ENCODE results near the gene CORO1C.

CORO1C gene

DNA sequence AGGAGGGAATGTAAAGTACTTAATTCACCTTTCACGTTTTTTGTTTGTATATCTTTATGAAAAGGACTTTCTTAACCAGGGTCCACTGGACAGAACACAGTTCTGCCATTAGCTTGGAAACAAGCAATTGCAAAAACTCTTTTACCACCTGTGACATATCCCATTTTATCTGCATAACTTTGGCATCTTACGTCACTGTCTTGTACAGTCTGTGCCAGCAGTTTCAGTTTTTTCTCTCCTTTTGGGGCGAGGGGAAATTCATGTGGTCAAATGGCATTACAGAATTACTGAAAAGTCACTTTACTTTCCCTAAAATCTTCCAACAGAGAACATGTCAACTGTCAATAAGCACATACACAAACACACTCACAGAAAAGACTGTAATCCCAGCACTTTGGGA is 53.9 kb downstream of the CORO1C start:
- no peaks in the 10 kb centered on the region for H3K27me3 ChIP-seq
- peaks cover 4 to 6% of the 10 kb centered on the region in 2 experiments for H3K4me1 ChIP-seq (ENCODE audit: control insufficient read depth in 1 of 2, insufficient read depth in 1 of 2, low read depth in 1 of 2, low read length in 1 of 2)
- H3K27ac ChIP-seq: no peak overlapping the region
- peaks cover 18% of the 10 kb centered on the region for H3K36me3 ChIP-seq
- TF ChIP-seq, protein P1, sequence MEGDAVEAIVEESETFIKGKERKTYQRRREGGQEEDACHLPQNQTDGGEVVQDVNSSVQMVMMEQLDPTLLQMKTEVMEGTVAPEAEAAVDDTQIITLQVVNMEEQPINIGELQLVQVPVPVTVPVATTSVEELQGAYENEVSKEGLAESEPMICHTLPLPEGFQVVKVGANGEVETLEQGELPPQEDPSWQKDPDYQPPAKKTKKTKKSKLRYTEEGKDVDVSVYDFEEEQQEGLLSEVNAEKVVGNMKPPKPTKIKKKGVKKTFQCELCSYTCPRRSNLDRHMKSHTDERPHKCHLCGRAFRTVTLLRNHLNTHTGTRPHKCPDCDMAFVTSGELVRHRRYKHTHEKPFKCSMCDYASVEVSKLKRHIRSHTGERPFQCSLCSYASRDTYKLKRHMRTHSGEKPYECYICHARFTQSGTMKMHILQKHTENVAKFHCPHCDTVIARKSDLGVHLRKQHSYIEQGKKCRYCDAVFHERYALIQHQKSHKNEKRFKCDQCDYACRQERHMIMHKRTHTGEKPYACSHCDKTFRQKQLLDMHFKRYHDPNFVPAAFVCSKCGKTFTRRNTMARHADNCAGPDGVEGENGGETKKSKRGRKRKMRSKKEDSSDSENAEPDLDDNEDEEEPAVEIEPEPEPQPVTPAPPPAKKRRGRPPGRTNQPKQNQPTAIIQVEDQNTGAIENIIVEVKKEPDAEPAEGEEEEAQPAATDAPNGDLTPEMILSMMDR (IDR thresholded peaks at IDR 0.05): no peak
- H3K9me3 ChIP-seq: no peaks in the 10 kb centered on the region
- H3K4me3 ChIP-seq (ENCODE audit: low read depth in 1 of 2, low read length in 1 of 2): no peak overlapping the region

- Histone ChIP-seq H3K27ac (no peak overlapping the region), H3K9me3 (no peaks in the 10 kb centered on the region), H3K4me1 (ENCODE audit: control insufficient read depth in 1 of 2, insufficient read depth in 1 of 2, low read depth in 1 of 2, low read length in 1 of 2) (peaks cover 4 to 6% of the 10 kb centered on the region in 2 experiments), H3K4me3 (ENCODE audit: low read depth in 1 of 2, low read length in 1 of 2) (no peak overlapping the region), H3K36me3 (peaks cover 18% of the 10 kb centered on the region), H3K27me3 (no peaks in the 10 kb centered on the region)
- TF ChIP-seq, protein P1 (IDR thresholded peaks at IDR 0.05): no peak
These were observed 54.6 kb downstream of the CORO1C start for GRCh38 chr12:108676707-108677106.

- H3K36me3 ChIP-seq: peaks cover 18% of the 10 kb centered on the region
- no peaks in the 10 kb centered on the region for H3K27me3 ChIP-seq
- H3K4me1 ChIP-seq (ENCODE audit: control insufficient read depth in 1 of 2, insufficient read depth in 1 of 2, low read depth in 1 of 2, low read length in 1 of 2): peaks cover 4 to 6% of the 10 kb centered on the region in 2 experiments
- no peak overlapping the region for H3K4me3 ChIP-seq (ENCODE audit: low read depth in 1 of 2, low read length in 1 of 2)
- H3K27ac ChIP-seq: no peak overlapping the region
- no peaks in the 10 kb centered on the region for H3K9me3 ChIP-seq
- TF ChIP-seq, protein P1 (IDR thresholded peaks at IDR 0.05): no peak
These were observed 55.5 kb downstream of the CORO1C start for GRCh38 chr12:108675792-108676191.

GRCh38 chr12:108672054-108672453 is 59.3 kb downstream of the CORO1C start:
- Histone ChIP-seq H3K36me3 (peaks cover 11% of the 10 kb centered on the region), H3K4me3 (ENCODE audit: low read depth in 1 of 2, low read length in 1 of 2) (no peak overlapping the region)
- TF ChIP-seq, protein P1 (IDR thresholded peaks at IDR 0.05): no peak

GRCh38 chr12:108671110-108671509 is 60.2 kb downstream of the CORO1C start:
- no peak overlapping the region for H3K27ac ChIP-seq
- H3K4me3 ChIP-seq (ENCODE audit: low read depth in 1 of 2, low read length in 1 of 2): no peak overlapping the region
- H3K36me3 ChIP-seq: peaks cover 5% of the 10 kb centered on the region
- H3K9me3 ChIP-seq: no peaks in the 10 kb centered on the region
- H3K4me1 ChIP-seq (ENCODE audit: control insufficient read depth in 1 of 2, insufficient read depth in 1 of 2, low read depth in 1 of 2, low read length in 1 of 2): peaks cover 19 to 21% of the 10 kb centered on the region in 2 experiments
- TF ChIP-seq, protein P1 (IDR thresholded peaks at IDR 0.05): no peak
- no peaks in the 10 kb centered on the region for H3K27me3 ChIP-seq

More at GRCh38 chr12:108672054-108672453, 59.3 kb downstream of the CORO1C start:
- Histone ChIP-seq H3K27me3 (no peaks in the 10 kb centered on the region), H3K9me3 (no peaks in the 10 kb centered on the region), H3K27ac (no peak overlapping the region), H3K4me1 (ENCODE audit: control insufficient read depth in 1 of 2, insufficient read depth in 1 of 2, low read depth in 1 of 2, low read length in 1 of 2) (peaks cover 10 to 12% of the 10 kb centered on the region in 2 experiments)

All from neutrophil (primary cell).